ENCODE measurements around the gene GTPBP3. TPM values are rescaled to one million over a fixed set of nuclear protein-coding genes. Genes with fewer than 3 reads are reported as not detected.
A peak's percentile ranks its signal among the peaks of the same experiment; 100 is the strongest.

The GTPBP3 gene
- total and polyA plus RNA-seq, 9 of the 15 experiments (the other 6 are each of a cell fraction or from before 2014, with no cell fraction given), result 4.9 to 124 (median 22.6) TPM

- TF ChIP-seq ZNF740 (CRISPR knock-in tag; IDR thresholded peaks at IDR 0.05) (peak; percentile 61; the same call in 1 of the 2 replicates), ZNF740 (tag; IDR thresholded peaks at IDR 0.05) (no peak), ARID1B (IDR thresholded peaks at IDR 0.05) (peak; percentile 82), TCF7 (IDR thresholded peaks at IDR 0.05; ENCODE audit: borderline replicate concordance) (0 out of 2 replicates have a peak, but pooled peaks have one; percentile 19), CBFA2T2 (conservative IDR thresholded peaks at IDR 0.05) (peak; percentile 61), GATA2 (CRISPR knock-in tag; IDR thresholded peaks at IDR 0.05) (peak; percentile 30; the same call in 1 of the 2 replicates), SMARCA4 (IDR thresholded peaks at IDR 0.05) (peak; percentile 63), TRIM24 (IDR thresholded peaks at IDR 0.05) (peak; percentile 14 to 16; a peak in 1 of 4 replicates), ZNF431 (CRISPR knock-in tag; IDR thresholded peaks at IDR 0.05) (no peak), DPF2 (IDR thresholded peaks at IDR 0.05) (peak; percentile 54; the same call in 1 of the 2 replicates), TEAD4 (IDR thresholded peaks at IDR 0.05; ENCODE audit: low read length) (peak; percentile 53), TEAD4 (CRISPR knock-in tag; IDR thresholded peaks at IDR 0.05; ENCODE audit: borderline replicate concordance) (no peak), KDM1A (IDR thresholded peaks at IDR 0.05) (peak; percentile 18 to 43; a peak in 1 of 4 replicates)
These were observed 39.7 kb downstream of the GTPBP3 start, which contains the start of gene PLVAP (continued) for GRCh38 chr19:17376935-17377600.
